Pancreas (tissue), 10 donors: Measurements from ENCODE around the gene KRT74. TPM values are rescaled to one million over a fixed set of nuclear protein-coding genes. Genes with fewer than 3 reads are reported as not detected.

Experiments
- ATAC-seq, 4 donors: fragments of 200-7000 bp; cut with Tn5 transposase; one replicate each; pipeline versions ENCODE4 v1.8.0 to v1.9.1; 2020; ENCODE audit warnings: mild to moderate bottlenecking in 4 of 4, moderate library complexity in 4 of 4
- DNase-seq, 6 donors: peaks; one replicate each; pipeline ENCODE4 v3.0.0-alpha.2; 2020
- FAIRE-seq: peaks from 2 replicates; lab custom pipeline; 2012; peaks lifted over from hg19 to GRCh38; lab: Jason Lieb, UNC
- H3K27ac ChIP-seq, 4 donors: fragments of 200-600 bp; sonication (generic); 1 replicate in 3 of 4; 2 replicates in 1 of 4; pipeline versions ENCODE4 v1.5.0 to v1.8.0; 2020
- H3K27me3 ChIP-seq, 4 donors: fragments of 200-600 bp; one replicate each; pipeline ENCODE4 v1.8.0; 2021
- H3K36me3 ChIP-seq, 3 donors: fragments of 200-600 bp; sonication (generic) in 1 of 3; one replicate each; pipeline versions ENCODE4 v1.5.0 to v1.8.0; 2020 to 2021
- H3K4me1 ChIP-seq, 3 donors: fragments of 200-600 bp; one replicate each; pipeline ENCODE4 v1.8.0; 2021
- H3K4me3 ChIP-seq, 4 donors: fragments of 200-600 bp; sonication (generic) in 2 of 4; one replicate each; pipeline versions ENCODE4 v1.5.0 to v1.8.0; 2020 to 2021
- H3K9me3 ChIP-seq, 4 donors: fragments of 200-600 bp; one replicate each; pipeline ENCODE4 v1.8.0; 2021
- CTCF ChIP-seq, 4 donors: fragments of 200-600 bp; sonication (generic) in 3 of 4; IDR thresholded peaks; one replicate each; pipeline versions ENCODE4 v1.5.0 to v1.8.0; 2021; ENCODE audit warnings: antibody characterized with exemption in 4 of 4
- WGBS, 2 donors: extraction: QIAGEN DNeasy Blood & Tissue Kit; methylation state at CpG; one replicate each; pipeline ENCODE4 v1.1.7; 2013; 5-methylcytosine and 5-hydroxymethylcytosine counted together
- intact Hi-C, 3 donors: fragments of 100-400 bp; cut with DNase I; formaldehyde crosslinking; loops; one replicate each; pipeline versions ENCODE4 v1.11.1 to v1.14.2; 2022
- polyA plus RNA-seq, 2 donors: library from polyadenylated mRNA; stranded (reverse); fragments of 200-250 nt; gene quantifications; one replicate each; pipeline ENCODE4 v1.2.3, GENCODE V29; 2013
- total RNA-seq, 6 donors: library from RNA; stranded (reverse); fragmentation: NEBNext Ultra II Directional in 4 of 6; extraction: Animal tissue kit (Norgen Biotek cat#: 25700) in 4 of 6; gene quantifications; one replicate each; pipeline versions ENCODE4 v1.2.1 to v1.2.4, GENCODE V29; 2021 to 2023
- donor health status: healthy with polysubstance abuse.
- donor health status: DM: no; HTN: no; CAD: no; lungs with moderate emphysema.
- donor health status: DM: no; HTN: no; CAD: no.
- donor health status: control.
- donor health status: control.
- donor health status: Bipolar disorder and iron deficiency.
- donor health status: DM: yes; HTN: yes; CAD: no.
- donor health status: DM: no; HTN: no; CAD: no.
- donor health status: DM: no; HTN: no; CAD: no.
- donor health status: DM: yes; HTN: yes; CAD: no.

The KRT74 gene
- total and polyA plus RNA-seq, 8 donors: not detected

GRCh38 chr12:52613384-52614030 lies 39.9 kb upstream of the KRT74 start:
- FAIRE-seq (no peak), DNase-seq (no peak), ATAC-seq (no peak)
- Histone ChIP-seq H3K9me3 (no peaks in the 10 kb centered on the region), H3K4me1 (no peaks in the 10 kb centered on the region), H3K27me3 (no peaks in the 10 kb centered on the region), H3K36me3 (no peaks in the 10 kb centered on the region), H3K4me3 (no peak overlapping the region), H3K27ac (no peak overlapping the region)
- intact Hi-C loops: no loop called here
- 80 to 90% methylated on average over 9 of the region's 9 CpGs for WGBS, 2 donors
- no peak for TF ChIP-seq CTCF (IDR thresholded peaks at IDR 0.05)

- intact Hi-C loops: no loop called here
- H3K27ac ChIP-seq: no peak overlapping the region
- TF ChIP-seq CTCF (IDR thresholded peaks at IDR 0.05): no peak
- H3K27me3 ChIP-seq: no peaks in the 10 kb centered on the region
- no peak for FAIRE-seq
- no peak for ATAC-seq
- DNase-seq: no peak
- WGBS, 2 donors: 75 to 83% methylated on average over 5 of the region's 5 CpGs
- no peaks in the 10 kb centered on the region for H3K9me3 ChIP-seq
- no peaks in the 10 kb centered on the region for H3K4me1 ChIP-seq
- no peak overlapping the region for H3K4me3 ChIP-seq
- no peaks in the 10 kb centered on the region for H3K36me3 ChIP-seq
These were observed 39.1 kb upstream of the KRT74 start for GRCh38 chr12:52612431-52613383.

- no peak overlapping the region for H3K4me3 ChIP-seq
- intact Hi-C loops: no loop called here
- H3K4me1 ChIP-seq: no peaks in the 10 kb centered on the region
- H3K36me3 ChIP-seq: no peaks in the 10 kb centered on the region
- 80 to 81% methylated on average over 6 of the region's 6 CpGs for WGBS, 2 donors
- no peak for FAIRE-seq
- H3K27me3 ChIP-seq: no peaks in the 10 kb centered on the region
- H3K9me3 ChIP-seq: no peaks in the 10 kb centered on the region
- no peak for DNase-seq
- H3K27ac ChIP-seq: no peak overlapping the region
- TF ChIP-seq CTCF (IDR thresholded peaks at IDR 0.05): no peak
- ATAC-seq: no peak
These were observed 37.4 kb upstream of the KRT74 start for GRCh38 chr12:52611080-52611468.

GRCh38 chr12:52608826-52609630 lies 35.4 kb upstream of the KRT74 start:
- DNase-seq (no peak), ATAC-seq (no peak), FAIRE-seq (no peak)
- Histone ChIP-seq H3K9me3 (no peaks in the 10 kb centered on the region), H3K36me3 (no peaks in the 10 kb centered on the region), H3K4me1 (no peaks in the 10 kb centered on the region), H3K27ac (no peak overlapping the region), H3K4me3 (no peak overlapping the region), H3K27me3 (no peaks in the 10 kb centered on the region)
- WGBS, 2 donors: 62 to 73% methylated on average over 8 of the region's 8 CpGs
- TF ChIP-seq CTCF (IDR thresholded peaks at IDR 0.05): no peak
- intact Hi-C loops: no loop called here
